Measurements from ENCODE around the gene MAPKAP1. TPM values are rescaled to one million over a fixed set of nuclear protein-coding genes. Genes with fewer than 3 reads are reported as not detected.

The MAPKAP1 gene
- total and polyA plus RNA-seq, 9 of the 15 experiments (the other 6 are each of a cell fraction or from before 2014, with no cell fraction given), result 2.6 to 82.1 (median 61.1) TPM

DNA sequence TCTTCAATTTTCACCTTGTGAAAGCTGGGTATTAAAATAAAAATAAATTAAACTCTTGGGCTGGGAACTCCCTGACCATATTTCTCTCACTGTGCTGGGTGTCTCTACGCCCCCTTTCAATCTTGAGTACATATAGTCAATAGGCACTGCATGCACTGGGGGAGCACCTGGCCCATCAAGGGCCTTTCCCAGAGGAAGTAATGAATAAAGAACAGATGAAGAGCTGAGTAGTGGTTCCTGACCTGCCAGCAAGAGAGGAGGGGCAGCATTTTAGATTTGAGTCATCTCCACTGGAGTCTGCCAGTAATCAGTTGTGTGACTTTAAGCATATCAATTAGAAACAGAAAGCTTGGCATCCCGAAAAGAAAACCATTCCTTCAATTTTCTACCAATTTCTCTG, 6.2 kb downstream of the MAPKAP1 start (continued):
- no peak for TF ChIP-seq ZNF316 (IDR thresholded peaks at IDR 0.05)
- TF ChIP-seq NFATC3 (IDR thresholded peaks at IDR 0.05), result no peak
- TF ChIP-seq, protein P1, sequence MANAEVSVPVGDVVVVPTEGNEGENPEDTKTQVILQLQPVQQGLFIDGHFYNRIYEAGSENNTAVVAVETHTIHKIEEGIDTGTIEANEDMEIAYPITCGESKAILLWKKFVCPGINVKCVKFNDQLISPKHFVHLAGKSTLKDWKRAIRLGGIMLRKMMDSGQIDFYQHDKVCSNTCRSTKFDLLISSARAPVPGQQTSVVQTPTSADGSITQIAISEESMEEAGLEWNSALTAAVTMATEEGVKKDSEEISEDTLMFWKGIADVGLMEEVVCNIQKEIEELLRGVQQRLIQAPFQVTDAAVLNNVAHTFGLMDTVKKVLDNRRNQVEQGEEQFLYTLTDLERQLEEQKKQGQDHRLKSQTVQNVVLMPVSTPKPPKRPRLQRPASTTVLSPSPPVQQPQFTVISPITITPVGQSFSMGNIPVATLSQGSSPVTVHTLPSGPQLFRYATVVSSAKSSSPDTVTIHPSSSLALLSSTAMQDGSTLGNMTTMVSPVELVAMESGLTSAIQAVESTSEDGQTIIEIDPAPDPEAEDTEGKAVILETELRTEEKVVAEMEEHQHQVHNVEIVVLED (CRISPR knock-in tag; IDR thresholded peaks at IDR 0.05), result no peak
- TF ChIP-seq TAF7 (tag; IDR thresholded peaks at IDR 0.05), result no peak
- no peak for TF ChIP-seq KDM5B (IDR thresholded peaks at IDR 0.05; ENCODE audit: insufficient replicate concordance, low read depth, low read length)
- TF ChIP-seq RBM17 (IDR thresholded peaks at IDR 0.05; ENCODE audit: borderline replicate concordance, low read depth, low read length), result no peak
- TF ChIP-seq, protein P2, sequence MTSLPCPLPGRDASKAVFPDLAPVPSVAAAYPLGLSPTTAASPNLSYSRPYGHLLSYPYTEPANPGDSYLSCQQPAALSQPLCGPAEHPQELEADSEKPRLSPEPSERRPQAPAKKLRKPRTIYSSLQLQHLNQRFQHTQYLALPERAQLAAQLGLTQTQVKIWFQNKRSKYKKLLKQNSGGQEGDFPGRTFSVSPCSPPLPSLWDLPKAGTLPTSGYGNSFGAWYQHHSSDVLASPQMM (CRISPR knock-in tag; IDR thresholded peaks at IDR 0.05), result no peak
- no peak for TF ChIP-seq XRCC4 (IDR thresholded peaks at IDR 0.05; ENCODE audit: extremely low read depth, insufficient read depth, insufficient read length)
- no peak for TF ChIP-seq KLF6 (CRISPR knock-in tag; IDR thresholded peaks at IDR 0.05; ENCODE audit: borderline replicate concordance)
- no peak for TF ChIP-seq HDAC1 (IDR thresholded peaks at IDR 0.05)
- TF ChIP-seq TOE1 (IDR thresholded peaks at IDR 0.05; ENCODE audit: borderline replicate concordance), result no peak
- TF ChIP-seq TOE1 (CRISPR knock-in tag; IDR thresholded peaks at IDR 0.05; ENCODE audit: borderline replicate concordance, low read depth), result no peak

All from K562 (cell line).